ENCODE data around the gene HYAL4. TPM values are rescaled to one million over a fixed set of nuclear protein-coding genes. Genes with fewer than 3 reads are reported as not detected.

HYAL4 gene
- total RNA-seq, 1 experiment from 2014 or later, result not detected

GRCh38 chr7:123809471-123809870 is 35.5 kb upstream of the HYAL4 start:
- DNase-seq (ENCODE audit: low spot score) (no peak), ATAC-seq (no peak)
- no peaks in the 10 kb centered on the region for H3K4me1 Mint-ChIP-seq
- no peak overlapping the region for H3K4me3 Mint-ChIP-seq
- no peaks in the 10 kb centered on the region for H3K27me3 Mint-ChIP-seq (ENCODE audit: low read depth)
- peaks cover 4% of the 10 kb centered on the region for H3K36me3 Mint-ChIP-seq
- no peak overlapping the region for H3K27ac Mint-ChIP-seq
- CTCF ChIA-PET, result no interaction called here
- no peak for TF ChIP-seq E2F4 (CRISPR knock-in tag; IDR thresholded peaks at IDR 0.05; ENCODE audit: borderline replicate concordance, low read depth)
- no peak for TF ChIP-seq SMAD4 (CRISPR knock-in tag; IDR thresholded peaks at IDR 0.05)
- no peak for TF ChIP-seq ZNF671 (CRISPR knock-in tag; IDR thresholded peaks at IDR 0.05)
- no peak for TF ChIP-seq JUN (CRISPR knock-in tag; IDR thresholded peaks at IDR 0.05)
- no peak for TF ChIP-seq TP53 (CRISPR knock-in tag; IDR thresholded peaks at IDR 0.05)
- no peak for TF ChIP-seq AR (CRISPR knock-in tag; IDR thresholded peaks at IDR 0.05)
- TF ChIP-seq ERG (CRISPR knock-in tag; IDR thresholded peaks at IDR 0.05), result no peak
- no peak for TF ChIP-seq USF1 (CRISPR knock-in tag; IDR thresholded peaks at IDR 0.05)
- no peak for TF ChIP-seq ZNF263 (CRISPR knock-in tag; IDR thresholded peaks at IDR 0.05; ENCODE audit: low read depth)
- TF ChIP-seq ATF1 (CRISPR knock-in tag; IDR thresholded peaks at IDR 0.05), result no peak
- POLR2A ChIA-PET, result no interaction called here
- peaks cover 25% of the 10 kb centered on the region for H3K9me3 Mint-ChIP-seq

GRCh38 chr7:123811056-123811455 is 33.9 kb upstream of the HYAL4 start:
- CTCF ChIA-PET, result no interaction called here
- no peaks in the 10 kb centered on the region for H3K27me3 Mint-ChIP-seq (ENCODE audit: low read depth)
- TF ChIP-seq SP1 (CRISPR knock-in tag; conservative IDR thresholded peaks at IDR 0.05), result no peak
- no peak for TF ChIP-seq NFE2L1 (CRISPR knock-in tag; IDR thresholded peaks at IDR 0.05)
- TF ChIP-seq AFF4 (CRISPR knock-in tag; IDR thresholded peaks at IDR 0.05; ENCODE audit: borderline replicate concordance), result no peak
- no peak for TF ChIP-seq CREB1 (CRISPR knock-in tag; IDR thresholded peaks at IDR 0.05)
- H3K4me3 Mint-ChIP-seq, result no peak overlapping the region
- ATAC-seq (no peak), DNase-seq (ENCODE audit: low spot score) (no peak)
- no peak overlapping the region for H3K27ac Mint-ChIP-seq
- peaks cover 25% of the 10 kb centered on the region for H3K9me3 Mint-ChIP-seq
- peaks cover 4% of the 10 kb centered on the region for H3K36me3 Mint-ChIP-seq
- POLR2A ChIA-PET, result no interaction called here
- H3K4me1 Mint-ChIP-seq, result no peaks in the 10 kb centered on the region

- ChIA-PET CTCF (no interaction called here), POLR2A (no interaction called here)
- DNase-seq (ENCODE audit: low spot score) (no peak), ATAC-seq (no peak)
- TF ChIP-seq HMGA2 (CRISPR knock-in tag; IDR thresholded peaks at IDR 0.05), result no peak
- H3K4me3 Mint-ChIP-seq, result no peak overlapping the region
- H3K4me1 Mint-ChIP-seq, result no peaks in the 10 kb centered on the region
- no peaks in the 10 kb centered on the region for H3K9me3 Mint-ChIP-seq
- H3K36me3 Mint-ChIP-seq, result no peaks in the 10 kb centered on the region
- H3K27ac Mint-ChIP-seq, result no peak overlapping the region
- H3K27me3 Mint-ChIP-seq (ENCODE audit: low read depth), result no peaks in the 10 kb centered on the region
Measured at GRCh38 chr7:123816916-123817315, 28.1 kb upstream of the HYAL4 start.

All from WTC11 (cell line).